IMR-90 (cell line): ENCODE data around the gene ELF2. TPM values are rescaled to one million over a fixed set of nuclear protein-coding genes. Genes with fewer than 3 reads are reported as not detected.

Experiments used
- ATAC-seq: fragments of 200-7000 bp; cut with Tn5 transposase; 2 replicates; pipeline ENCODE4 v1.9.1; 2020; ENCODE audit warnings: low read depth, mild to moderate bottlenecking, moderate library complexity
- BruUV-seq: library from RNA; stranded (reverse); fragments of 400-500 nt; replicated peaks from 2 replicates; lab custom pipeline; 2021; lab: Mats Ljungman, UMichigan
- CTCF ChIA-PET: fragments of 300-600 bp; formaldehyde crosslinking; extraction: SDS; loops from one replicate; lab custom pipeline; 2021; ENCODE audit warnings: antibody characterized with exemption; lab: Yijun Ruan, JAX
- POLR2A ChIA-PET: fragments of 300-600 bp; sonication (Branson Sonifier 250); formaldehyde crosslinking; loops from one replicate; lab custom pipeline; 2022; ENCODE audit warnings: antibody characterized with exemption; ENCODE audit not compliant: unreplicated experiment; lab: Charles Lee
- DNase-seq: peaks from one replicate; pipeline ENCODE4 v3.0.0; 2013
- H2AFZ ChIP-seq: replicated peaks from 2 replicates; pipeline ENCODE3; 2013; ENCODE audit warnings: low read length, mild to moderate bottlenecking; ENCODE audit not compliant: poor library complexity
- H2AK5ac ChIP-seq: 2 replicates; pipeline ENCODE4 v1.6.1; 2013; ENCODE audit warnings: low read depth, low read length, inconsistent platforms
- H2AK9ac ChIP-seq: replicated peaks from 2 replicates; pipeline ENCODE3; 2013; ENCODE audit warnings: mild to moderate bottlenecking, low read depth, low read length, moderate library complexity; ENCODE audit not compliant: poor library complexity
- H2BK120ac ChIP-seq: 2 replicates; pipeline ENCODE4 v1.6.1; 2013; ENCODE audit warnings: low read depth, low read length, inconsistent platforms
- H2BK15ac ChIP-seq: 3 replicates; pipeline ENCODE4 v1.6.1; 2013; ENCODE audit warnings: low read depth, low read length, inconsistent platforms
- H2BK20ac ChIP-seq: 2 replicates; pipeline ENCODE4 v1.6.1; 2013; ENCODE audit warnings: low read depth, mild to moderate bottlenecking, inconsistent platforms, low read length, moderate library complexity
- H2BK5ac ChIP-seq: 2 replicates; pipeline ENCODE4 v1.6.1; 2013; ENCODE audit warnings: mild to moderate bottlenecking, low read depth, low read length, inconsistent platforms; ENCODE audit not compliant: poor library complexity, severe bottlenecking
- H3K14ac ChIP-seq: replicated peaks from 2 replicates; pipeline ENCODE4 v1.6.1; 2013; ENCODE audit warnings: low read depth, low read length, inconsistent platforms
- H3K18ac ChIP-seq: 2 replicates; pipeline ENCODE4 v1.6.1; 2013; ENCODE audit warnings: low read depth, low read length, control low read depth
- H3K23ac ChIP-seq: 2 replicates; pipeline ENCODE4 v1.6.1; 2013; ENCODE audit warnings: low read depth, low read length, inconsistent platforms
- H3K27ac ChIP-seq: 2 replicates; pipeline ENCODE4 v1.5.1; 2013; ENCODE audit warnings: mild to moderate bottlenecking, control low read depth, low read length; ENCODE audit not compliant: insufficient read depth
- H3K27me3 ChIP-seq: 2 replicates; pipeline ENCODE4 v1.6.1; 2013; ENCODE audit warnings: low read length; ENCODE audit not compliant: control insufficient read depth, insufficient read depth
- H3K36me3 ChIP-seq: 2 replicates; pipeline ENCODE4 v1.6.1; 2013; ENCODE audit warnings: low read length, mixed read lengths; ENCODE audit not compliant: control insufficient read depth, insufficient read depth
- H3K4ac ChIP-seq: 2 replicates; pipeline ENCODE4 v1.6.1; 2013; ENCODE audit warnings: low read depth, low read length, inconsistent platforms
- H3K4me1 ChIP-seq: 2 replicates; pipeline ENCODE4 v1.6.1; 2013; ENCODE audit warnings: low read length, mixed read lengths; ENCODE audit not compliant: control insufficient read depth, insufficient read depth
- H3K4me2 ChIP-seq: 2 replicates; pipeline ENCODE4 v1.6.1; 2013; ENCODE audit warnings: low read depth, mild to moderate bottlenecking, control low read depth, low read length, moderate library complexity
- H3K4me3 ChIP-seq: 2 replicates; pipeline ENCODE4 v1.5.1; 2013; ENCODE audit warnings: low read depth, mild to moderate bottlenecking, control low read depth, low read length, moderate library complexity; ENCODE audit not compliant: insufficient read depth
- H3K56ac ChIP-seq: 2 replicates; pipeline ENCODE4 v1.6.1; 2013; ENCODE audit warnings: low read length, inconsistent platforms; ENCODE audit not compliant: insufficient read depth; ENCODE audit errors: extremely low read depth
- H3K79me1 ChIP-seq, 2 experiments: 2 replicates each; pipeline ENCODE4 v1.6.1; 2013; ENCODE audit warnings: low read length in 2 of 2, inconsistent platforms in 1 of 2, low read depth in 1 of 2
- H3K9ac ChIP-seq: 2 replicates; pipeline ENCODE4 v1.6.1; 2013; ENCODE audit warnings: low read depth, low read length, control low read depth
- H3K9me1 ChIP-seq: 2 replicates; pipeline ENCODE4 v1.6.1; 2013; ENCODE audit warnings: low read length, inconsistent platforms; ENCODE audit not compliant: insufficient read depth
- H3K9me3 ChIP-seq: 2 replicates; pipeline ENCODE4 v1.6.1; 2013; ENCODE audit warnings: low read length; ENCODE audit not compliant: control insufficient read depth, insufficient read depth
- H4K20me1 ChIP-seq: 2 replicates; pipeline ENCODE4 v1.6.1; 2013; ENCODE audit warnings: low read length, inconsistent platforms; ENCODE audit not compliant: insufficient read depth
- H4K5ac ChIP-seq: 2 replicates; pipeline ENCODE4 v1.6.1; 2013; ENCODE audit warnings: mild to moderate bottlenecking, low read depth, low read length, control low read depth
- H4K8ac ChIP-seq, 2 experiments: 2 replicates each; pipeline ENCODE4 v1.6.1; 2013; ENCODE audit warnings: low read depth in 2 of 2, low read length in 2 of 2, control low read depth in 1 of 2, inconsistent platforms in 1 of 2
- H4K91ac ChIP-seq: 2 replicates; pipeline ENCODE4 v1.6.1; 2013; ENCODE audit warnings: low read depth, low read length, inconsistent platforms; ENCODE audit not compliant: insufficient read depth
- BHLHE40 ChIP-seq: fragments of 150-350 bp; IDR thresholded peaks from 2 replicates; pipeline ENCODE4 v1.6.1; 2016; ENCODE audit warnings: mild to moderate bottlenecking, low read depth, low read length
- CHD1 ChIP-seq: IDR thresholded peaks from 2 replicates; pipeline ENCODE4 v1.6.1; 2012; ENCODE audit warnings: low read depth, low read length, improper control_type of control experiment
- FOS ChIP-seq: fragments of 150-350 bp; IDR thresholded peaks from 2 replicates; pipeline ENCODE4 v1.6.1; 2016; ENCODE audit warnings: low read depth, low read length
- MAFK ChIP-seq: IDR thresholded peaks from 2 replicates; pipeline ENCODE4 v1.6.1; 2012; ENCODE audit warnings: low read depth, low read length, improper control_type of control experiment
- MXI1 ChIP-seq: IDR thresholded peaks from 2 replicates; pipeline ENCODE4 v1.6.1; 2012; ENCODE audit warnings: low read depth, mild to moderate bottlenecking, low read length, moderate library complexity, borderline replicate concordance
- NFE2L2 ChIP-seq: fragments of 150-350 bp; IDR thresholded peaks from 2 replicates; pipeline ENCODE4 v1.6.1; 2016; ENCODE audit warnings: low read depth, mild to moderate bottlenecking, low read length
- POLR2A ChIP-seq: IDR thresholded peaks from 2 replicates; pipeline ENCODE4 v1.6.1; 2012; ENCODE audit warnings: mild to moderate bottlenecking, low read depth, low read length
- RAD21 ChIP-seq: IDR thresholded peaks from 2 replicates; pipeline ENCODE4 v1.6.1; 2012; ENCODE audit warnings: low read length, improper control_type of control experiment
- RFX5 ChIP-seq: IDR thresholded peaks from 2 replicates; pipeline ENCODE4 v1.8.0; 2012; ENCODE audit warnings: low read depth, mild to moderate bottlenecking, low read length, moderate library complexity
- WGBS, 2 experiments: methylation state at CpG; one replicate each; pipeline versions ENCODE4 v1.1.5 to v1.1.7; 2013; ENCODE audit warnings: missing lambda C conversion rate in 2 of 2; ENCODE audit not compliant: insufficient read length in 1 of 2; ENCODE audit errors: extremely low coverage in 2 of 2; 5-methylcytosine and 5-hydroxymethylcytosine counted together
- dilution Hi-C: fragments of 300-500 bp; cut with HindIII; formaldehyde crosslinking; loops from one replicate; pipeline ENCODE4 v1.14.3; 2018; ENCODE audit warnings: low sequenced_read_pairs; ENCODE audit not compliant: unreplicated experiment
- in situ Hi-C: fragments of 300-500 bp; cut with MboI; formaldehyde crosslinking; loops from 3 replicates; pipeline ENCODE4 v1.14.3; 2019; ENCODE audit warnings: low sequenced_read_pairs, inconsistent platforms, mixed read lengths
- intact Hi-C: fragments of 100-400 bp; cut with micrococcal nuclease; formaldehyde crosslinking; loops from 2 replicates; pipeline ENCODE4 v1.10.0; 2022
- polyA plus RNA-seq, 3 experiments: library from polyadenylated mRNA; depleted of rRNA; stranded (reverse); fragments of >200 nt; gene quantifications; 2 replicates each; pipeline ENCODE4 v1.2.3, GENCODE V29; 2012; ENCODE audit warnings: low replicate concordance in 1 of 3
- total RNA-seq: library from RNA; depleted of rRNA; stranded (reverse); fragments of >200 nt; gene quantifications from 2 replicates; pipeline ENCODE4 v1.2.3, GENCODE V29; 2012
- TF ChIP-seq, protein P1 (sequence below): fragments of 150-350 bp; IDR thresholded peaks from 2 replicates; pipeline ENCODE4 v1.6.1; 2017; ENCODE audit warnings: mild to moderate bottlenecking, antibody characterized with exemption, low read length, low read depth
- TF ChIP-seq, protein P2 (sequence below): fragments of 150-350 bp; IDR thresholded peaks from 2 replicates; pipeline ENCODE4 v1.6.1; 2016; ENCODE audit warnings: low read depth, mild to moderate bottlenecking, low read length, moderate library complexity, borderline replicate concordance

Gene ELF2
- total and polyA plus RNA-seq, 2 of the 4 experiments (the other 2 are of a cell fraction): 14.5 to 42.3 TPM

- in situ Hi-C loops: no loop called here
- H3K36me3 ChIP-seq: peaks cover 15% of the 10 kb centered on the region
- H3K9me1 ChIP-seq: peaks cover 13% of the 10 kb centered on the region
Observed at GRCh38 chr4:139048026-139048425, 129.0 kb downstream of the ELF2 start.

More at GRCh38 chr4:139048026-139048425, 129.0 kb downstream of the ELF2 start:
- ChIA-PET POLR2A (no interaction called here), CTCF (no interaction called here)
- Histone ChIP-seq H3K4me1 (peaks cover 9% of the 10 kb centered on the region; the same call in 1 of the 2 replicates), H3K27me3 (no peaks in the 10 kb centered on the region), H4K20me1 (peaks cover 35% of the 10 kb centered on the region), H2BK15ac (no peak overlapping the region), H2AFZ (no peak overlapping the region), H4K91ac (no peak overlapping the region), H3K9ac (no peak overlapping the region), H3K4me2 (no peak overlapping the region), H2BK5ac (no peak overlapping the region), H3K56ac (no peak overlapping the region), H3K9me3 (no peaks in the 10 kb centered on the region), H2AK9ac (no peak overlapping the region), H4K8ac (no peak overlapping the region), H2AK5ac (no peak overlapping the region), H3K18ac (no peak overlapping the region), H3K4ac (no peak overlapping the region), H2BK120ac (no peak overlapping the region), H3K4me3 (no peak overlapping the region), H3K79me1 (peaks cover 12 to 63% of the 10 kb centered on the region in 2 experiments), H2BK20ac (no peak overlapping the region), H4K5ac (no peak overlapping the region), H3K27ac (no peak overlapping the region), H3K14ac (no peak overlapping the region), H3K23ac (no peak overlapping the region)
- no CpG with 5 or more reads among the region's 3 CpGs for WGBS, 2 experiments
- no TSS peak for BruUV-seq
- intact Hi-C loops: no loop called here
- dilution Hi-C loops: no loop called here
- no peak for DNase-seq
- ATAC-seq: no peak
- TF ChIP-seq FOS (no peak), NFE2L2 (no peak), BHLHE40 (no peak), RAD21 (no peak), MXI1 (no peak), RFX5 (no peak), MAFK (no peak), POLR2A (no peak), CHD1 (no peak)
- TF ChIP-seq, protein P1, sequence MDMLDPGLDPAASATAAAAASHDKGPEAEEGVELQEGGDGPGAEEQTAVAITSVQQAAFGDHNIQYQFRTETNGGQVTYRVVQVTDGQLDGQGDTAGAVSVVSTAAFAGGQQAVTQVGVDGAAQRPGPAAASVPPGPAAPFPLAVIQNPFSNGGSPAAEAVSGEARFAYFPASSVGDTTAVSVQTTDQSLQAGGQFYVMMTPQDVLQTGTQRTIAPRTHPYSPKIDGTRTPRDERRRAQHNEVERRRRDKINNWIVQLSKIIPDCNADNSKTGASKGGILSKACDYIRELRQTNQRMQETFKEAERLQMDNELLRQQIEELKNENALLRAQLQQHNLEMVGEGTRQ: no peak
- TF ChIP-seq, protein P2, sequence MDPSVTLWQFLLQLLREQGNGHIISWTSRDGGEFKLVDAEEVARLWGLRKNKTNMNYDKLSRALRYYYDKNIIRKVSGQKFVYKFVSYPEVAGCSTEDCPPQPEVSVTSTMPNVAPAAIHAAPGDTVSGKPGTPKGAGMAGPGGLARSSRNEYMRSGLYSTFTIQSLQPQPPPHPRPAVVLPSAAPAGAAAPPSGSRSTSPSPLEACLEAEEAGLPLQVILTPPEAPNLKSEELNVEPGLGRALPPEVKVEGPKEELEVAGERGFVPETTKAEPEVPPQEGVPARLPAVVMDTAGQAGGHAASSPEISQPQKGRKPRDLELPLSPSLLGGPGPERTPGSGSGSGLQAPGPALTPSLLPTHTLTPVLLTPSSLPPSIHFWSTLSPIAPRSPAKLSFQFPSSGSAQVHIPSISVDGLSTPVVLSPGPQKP: no peak
